NCI-H2107 treated with DMSO at 0.1 percent for 48 hours (cell line): Measurements from ENCODE around the gene SAMSN1.
"Not testable (repeated sequence)": the region's sequence is repeated elsewhere in the genome, so short reads cannot be mapped to it uniquely, and the experiment has no call there.

Experiments used
- DNase-seq: peaks from one replicate; lab custom pipeline; 2025; ENCODE audit not compliant: unreplicated experiment; lab: John Stamatoyannopoulos, UW

Gene SAMSN1

GRCh38 chr21:14531757-14532316 is 14.3 kb downstream of the SAMSN1 start:
- no peak for DNase-seq

DNA sequence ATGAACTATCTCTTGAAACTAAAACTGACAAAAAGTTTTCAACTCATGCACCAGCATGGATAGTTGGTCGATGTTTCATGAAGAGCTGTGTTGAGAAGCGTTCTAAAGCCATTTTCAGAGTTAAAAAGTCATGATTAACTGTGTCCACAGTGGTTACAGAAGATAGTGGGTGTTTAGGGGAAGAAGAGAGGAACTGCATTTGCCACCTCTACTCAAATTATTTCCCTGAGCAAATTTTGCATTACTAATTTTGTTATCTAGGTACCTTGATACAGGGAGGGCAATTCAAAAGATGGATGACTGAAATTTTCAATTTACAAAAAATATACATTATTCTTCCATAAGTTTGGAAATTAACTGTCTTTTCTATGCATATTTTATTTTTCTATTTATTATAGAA is 15.5 kb downstream of the SAMSN1 start:
- DNase-seq = no peak

DNA sequence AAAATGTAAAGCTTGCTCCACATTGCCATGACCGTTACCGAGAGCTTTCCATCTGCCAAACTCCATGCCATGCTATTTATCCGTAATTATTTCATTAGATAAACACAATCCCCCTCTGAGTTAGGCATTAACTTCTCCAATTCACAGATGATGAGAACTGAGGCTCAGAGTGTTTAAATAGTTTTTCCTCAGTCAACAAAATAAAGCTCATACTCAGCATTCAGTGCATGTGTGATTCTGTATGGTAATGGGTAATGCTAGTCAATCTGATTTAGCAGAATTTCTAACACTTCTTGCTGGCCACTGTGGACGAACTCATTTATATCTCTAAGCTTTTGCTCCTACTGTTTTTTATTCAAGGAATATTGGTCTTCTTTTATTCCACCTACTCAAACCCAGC is 17.3 kb downstream of the SAMSN1 start:
- no peak for DNase-seq

DNA sequence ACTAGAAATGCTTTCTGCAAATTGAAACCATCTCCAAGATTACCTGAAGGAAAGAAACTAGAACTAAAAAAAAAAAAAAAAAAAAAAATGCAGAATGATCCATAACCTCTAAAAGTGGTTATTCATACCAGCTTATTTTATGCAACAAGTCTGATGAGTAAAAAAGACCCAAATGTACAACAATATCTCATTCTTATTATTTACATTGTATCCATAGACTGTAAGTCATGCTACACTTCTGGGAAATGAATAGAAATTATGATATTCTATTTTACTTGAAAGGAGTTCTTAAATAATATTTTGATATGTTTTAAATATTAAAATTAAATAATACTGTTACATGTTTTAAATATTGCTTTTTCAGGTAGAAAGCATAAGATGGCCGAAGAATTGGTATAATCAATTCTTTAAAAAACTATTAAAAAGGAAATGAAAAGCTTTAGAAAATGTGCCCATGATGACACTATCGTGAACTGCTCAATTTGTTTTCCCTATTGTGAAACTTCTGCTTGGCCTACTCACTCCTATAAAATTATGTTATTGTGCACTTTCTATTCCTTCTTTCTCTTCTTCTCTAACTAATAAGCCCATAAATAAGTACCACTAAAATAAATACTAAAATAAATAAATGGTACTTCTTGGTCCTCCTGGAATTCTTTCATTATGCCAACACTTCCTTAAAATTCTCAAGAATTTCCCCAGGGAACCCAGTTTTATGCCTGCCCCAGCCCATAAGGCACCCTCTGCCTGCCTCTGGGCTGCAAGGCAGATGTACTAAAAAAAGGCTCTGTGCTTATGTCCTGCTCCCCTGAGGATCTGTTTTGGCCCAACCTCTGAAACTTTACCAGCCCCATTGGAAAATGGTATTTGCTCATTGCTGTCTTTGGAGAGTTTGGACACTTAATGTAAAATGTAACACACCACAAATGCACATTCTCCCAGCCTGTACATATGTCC is 18.1 kb downstream of the SAMSN1 start:
- DNase-seq = no peak

GRCh38 chr21:14526836-14527695 is 19.0 kb downstream of the SAMSN1 start:
- no peak for DNase-seq

DNA sequence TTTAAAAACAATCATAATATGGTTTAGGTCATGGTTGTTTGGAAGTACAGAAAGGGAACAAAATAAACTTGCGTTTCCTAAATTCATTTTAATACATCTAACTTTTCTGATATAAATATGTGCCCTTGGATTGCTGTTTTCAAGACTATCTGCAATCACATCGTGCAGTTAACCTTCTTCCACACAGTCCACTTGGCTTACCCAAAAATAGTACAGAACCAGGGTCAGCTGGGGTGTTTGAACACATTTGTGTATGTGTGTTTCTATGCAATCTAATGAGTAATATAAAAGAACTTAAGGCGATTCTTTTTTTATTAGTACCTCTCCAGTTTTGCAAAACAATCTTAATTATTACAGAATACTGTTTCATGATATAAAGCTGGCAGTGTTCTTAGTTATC is 19.9 kb downstream of the SAMSN1 start:
- DNase-seq = no peak

DNA sequence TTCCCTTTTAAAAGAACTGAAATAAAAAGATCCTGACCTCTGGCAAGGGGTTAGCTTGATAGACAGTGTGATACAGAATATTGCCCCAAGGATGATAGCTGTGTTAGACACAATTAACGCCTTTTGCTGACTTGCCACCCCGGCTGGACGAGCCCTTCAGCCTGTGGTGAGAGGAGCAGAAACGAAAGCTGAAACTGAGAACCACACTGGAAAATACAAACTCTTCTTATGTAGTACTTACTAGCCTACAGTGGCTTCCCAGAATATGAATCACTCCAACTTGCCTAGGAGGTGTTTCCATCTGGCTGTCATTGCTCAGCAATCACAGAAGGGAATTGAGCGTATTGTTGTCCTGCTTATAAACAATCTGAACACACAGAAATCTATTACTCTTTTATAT is 22.9 kb downstream of the SAMSN1 start:
- no peak for DNase-seq

DNA sequence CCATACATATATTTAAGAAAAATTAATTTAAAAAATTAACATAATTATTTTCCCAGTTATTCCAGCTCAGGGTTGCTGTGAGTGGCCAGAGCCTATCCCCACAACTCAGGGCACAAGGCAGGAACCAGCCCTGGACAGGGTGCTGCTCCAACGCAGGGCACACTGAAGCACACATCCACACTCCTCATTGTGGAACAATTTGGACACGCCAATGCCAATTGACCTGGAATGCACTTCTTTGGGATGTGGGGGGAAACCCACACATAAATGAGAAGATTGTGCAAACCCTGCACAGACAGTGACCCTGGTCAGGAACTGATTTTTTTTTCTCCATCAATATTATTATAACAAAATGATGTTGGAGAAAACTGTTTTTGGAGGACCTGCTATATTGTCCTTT is 23.4 kb downstream of the SAMSN1 start:
- no peak for DNase-seq

DNA sequence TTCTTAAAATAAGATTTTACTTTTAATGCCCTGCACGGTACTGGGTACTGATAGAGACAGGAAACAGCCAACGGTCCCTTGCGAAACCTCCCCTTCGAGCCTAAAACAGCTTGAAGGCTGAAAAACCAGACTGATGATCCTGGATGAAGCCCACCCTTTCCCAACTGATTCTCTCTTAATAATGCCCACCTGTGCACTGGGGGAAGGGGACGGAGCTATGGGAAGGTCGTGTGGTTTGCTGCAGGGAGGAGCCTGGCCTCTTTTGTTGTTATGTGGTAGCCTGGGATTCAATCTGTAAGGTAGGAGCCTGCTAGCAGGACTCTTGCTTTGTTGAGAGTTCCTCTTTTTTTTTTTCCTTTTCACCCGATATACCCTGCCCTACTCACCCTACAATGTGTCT is 25.6 kb downstream of the SAMSN1 start:
- DNase-seq = no peak

GRCh38 chr21:14519000-14519399 is 27.1 kb downstream of the SAMSN1 start:
- DNase-seq = no peak

DNA sequence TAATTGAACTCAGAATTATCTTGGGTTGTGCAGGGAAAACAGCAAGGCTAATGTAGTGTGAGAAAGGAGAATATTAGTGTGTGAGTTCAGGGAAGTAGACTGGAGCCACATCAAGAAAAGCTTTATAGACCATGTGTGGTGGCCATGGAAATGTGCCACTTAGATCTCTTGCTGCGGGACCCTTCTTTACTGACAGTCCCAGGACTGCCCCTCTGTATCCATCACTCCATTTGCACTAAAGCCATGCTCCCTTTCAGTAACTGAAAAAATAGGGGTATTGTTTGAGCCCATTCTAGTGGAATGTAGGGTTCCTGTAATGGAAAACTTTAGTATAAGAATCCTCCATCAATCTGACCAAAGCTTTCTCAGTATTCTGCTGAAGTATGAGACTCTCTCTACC is 32.3 kb downstream of the SAMSN1 start:
- DNase-seq = no peak

GRCh38 chr21:14506859-14507457 is 39.2 kb downstream of the SAMSN1 start:
- DNase-seq = not testable (repeated sequence)

GRCh38 chr21:14500873-14501272 is 45.2 kb downstream of the SAMSN1 start:
- DNase-seq = no peak

GRCh38 chr21:14499316-14499715 is 46.8 kb downstream of the SAMSN1 start:
- no peak for DNase-seq

DNA sequence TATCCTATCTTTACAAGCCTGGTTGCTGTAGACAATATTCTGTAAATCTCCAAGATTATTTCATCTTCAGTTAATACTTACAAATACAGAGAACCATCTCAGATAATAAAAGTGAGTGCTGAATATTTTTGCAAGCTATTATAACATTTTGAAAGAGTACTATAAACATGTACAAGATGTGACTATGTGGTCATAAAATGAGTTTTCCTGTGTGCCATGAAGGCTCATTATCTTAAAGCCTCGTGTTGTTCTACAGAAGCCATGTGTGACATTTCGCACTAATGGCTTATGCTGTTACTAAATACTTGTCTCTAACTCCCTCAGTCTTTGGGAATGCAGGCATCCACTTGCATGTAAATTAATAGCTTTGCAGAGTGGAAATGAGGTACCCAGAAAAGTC is 48.3 kb downstream of the SAMSN1 start:
- DNase-seq = no peak

DNA sequence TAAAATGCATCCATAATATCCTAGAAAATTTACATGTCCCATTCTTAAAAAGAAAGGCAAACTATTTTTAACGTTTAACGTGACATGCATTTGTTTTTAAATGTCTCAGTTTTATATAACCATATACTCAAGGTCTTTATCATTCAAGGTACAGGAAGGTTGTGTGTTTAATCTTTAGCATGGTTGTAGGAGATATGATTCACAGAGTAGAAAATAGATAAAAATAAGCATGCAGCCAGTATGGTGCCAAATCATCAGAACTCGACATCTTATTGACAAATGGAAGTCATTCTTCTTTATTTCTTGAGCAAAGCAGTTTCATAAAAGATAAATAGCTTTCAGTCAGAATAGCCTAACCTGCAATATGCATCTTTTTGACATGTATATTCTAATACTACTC is 51.0 kb downstream of the SAMSN1 start:
- DNase-seq = no peak

DNA sequence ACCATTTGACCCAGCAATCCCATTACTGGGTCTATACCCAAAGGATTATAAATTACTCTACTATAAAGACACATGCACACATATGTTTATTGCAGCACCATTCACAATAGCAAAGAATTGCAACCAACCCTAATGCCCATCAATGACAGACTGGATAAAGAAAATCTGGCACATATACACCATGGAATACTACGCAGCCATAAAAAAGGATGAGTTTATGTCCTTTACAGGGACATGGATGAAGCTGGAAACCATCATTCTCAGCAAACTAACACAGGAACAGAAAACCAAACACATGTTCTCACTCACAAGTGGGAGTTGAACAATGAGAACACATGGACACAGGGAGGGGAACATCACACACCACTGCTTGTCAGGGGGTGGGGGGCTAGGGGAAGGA is 51.9 kb downstream of the SAMSN1 start:
- DNase-seq = not testable (repeated sequence)

GRCh38 chr21:14493731-14494130 is 52.4 kb downstream of the SAMSN1 start:
- no peak for DNase-seq

- DNase-seq = no peak
Observed at GRCh38 chr21:14492931-14493330, 53.2 kb downstream of the SAMSN1 start.

DNA sequence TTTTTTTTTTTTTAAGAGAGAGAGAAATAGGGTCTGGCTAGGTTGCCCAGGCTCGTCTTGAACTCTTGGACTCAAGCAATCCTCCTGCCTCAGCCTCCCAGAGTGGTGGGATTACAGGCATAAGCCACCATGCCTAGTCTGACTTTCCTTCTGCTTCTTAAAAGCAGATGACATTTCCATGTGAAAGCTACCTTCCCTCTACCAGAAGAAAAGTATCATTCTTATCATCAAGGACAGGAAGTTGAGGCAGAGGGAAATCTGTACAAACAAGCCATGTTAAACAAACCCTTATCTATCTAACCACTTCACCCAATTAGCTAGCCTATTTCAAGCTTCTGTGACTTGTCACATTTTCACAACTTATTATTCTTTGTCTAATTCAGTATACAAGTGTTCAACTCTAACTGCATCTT is 54.8 kb downstream of the SAMSN1 start:
- no peak for DNase-seq

DNA sequence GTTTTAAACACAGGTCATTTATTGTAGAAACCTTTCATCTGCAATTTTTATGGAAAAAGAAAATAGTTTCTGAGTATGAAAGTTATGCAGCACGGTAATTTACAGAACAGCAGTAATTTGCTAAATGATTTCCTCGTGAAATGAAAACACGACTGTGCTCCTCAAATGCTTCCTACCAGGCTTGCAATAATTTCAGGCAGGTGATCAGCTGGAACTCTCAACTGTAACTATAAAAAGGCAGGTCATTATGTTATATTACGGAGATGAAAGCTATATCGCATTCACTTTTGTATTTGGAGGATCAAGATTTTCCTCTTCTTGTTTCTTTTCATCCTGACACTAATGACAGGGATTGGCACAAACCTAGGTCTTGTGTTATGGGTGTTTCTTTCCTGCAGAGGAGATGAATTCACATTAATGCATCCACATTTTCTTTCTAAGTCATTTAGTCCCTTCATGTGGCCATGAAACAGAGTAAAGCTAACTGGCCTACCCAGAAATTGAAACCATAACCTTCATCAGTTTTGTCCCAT is 57.4 kb downstream of the SAMSN1 start:
- no peak for DNase-seq
